IPS DF 19.7 (cell line): ENCODE data around the gene PCDHB10.

Experiments
- DNase-seq: peaks from one replicate; pipeline ENCODE4 v3.0.0-alpha.2; 2013; ENCODE audit warnings: low read depth, low spot score

PCDHB10 gene

DNA sequence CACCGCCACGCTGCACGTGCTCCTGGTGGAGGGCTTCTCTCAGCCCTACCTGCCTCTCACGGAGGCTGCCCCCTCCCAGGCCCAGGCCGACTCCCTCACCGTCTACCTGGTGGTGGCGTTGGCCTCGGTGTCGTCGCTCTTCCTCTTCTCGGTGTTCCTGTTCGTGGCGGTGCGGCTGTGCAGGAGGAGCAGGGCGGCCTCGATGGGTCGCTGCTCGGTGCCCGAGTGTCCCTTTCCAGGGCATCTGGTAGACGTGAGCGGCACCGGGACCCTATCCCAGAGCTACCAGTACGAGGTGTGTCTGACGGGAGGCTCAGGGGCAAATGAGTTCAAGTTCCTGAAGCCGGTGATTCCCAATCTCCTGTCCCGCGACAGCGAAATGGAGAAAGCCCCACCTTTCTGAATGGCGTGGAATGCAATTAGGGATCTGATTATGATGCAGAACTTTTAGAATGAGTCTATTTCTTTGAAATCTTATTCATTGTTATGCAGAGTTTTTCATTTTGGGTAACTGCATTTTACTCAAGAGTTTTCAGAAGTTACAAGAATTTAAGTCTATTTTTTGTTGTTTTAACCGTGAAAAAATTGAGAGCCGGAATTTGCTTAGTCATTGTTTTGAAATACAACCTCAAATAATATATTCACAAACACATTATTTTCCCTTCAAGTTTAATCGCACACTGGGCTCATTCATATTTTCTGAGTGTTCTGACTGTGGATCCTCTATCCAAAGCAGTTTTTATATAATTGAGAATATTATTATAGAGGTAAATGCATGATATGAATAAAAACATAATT, 44.6 kb downstream of the PCDHB10 start:
- no peak for DNase-seq

DNA sequence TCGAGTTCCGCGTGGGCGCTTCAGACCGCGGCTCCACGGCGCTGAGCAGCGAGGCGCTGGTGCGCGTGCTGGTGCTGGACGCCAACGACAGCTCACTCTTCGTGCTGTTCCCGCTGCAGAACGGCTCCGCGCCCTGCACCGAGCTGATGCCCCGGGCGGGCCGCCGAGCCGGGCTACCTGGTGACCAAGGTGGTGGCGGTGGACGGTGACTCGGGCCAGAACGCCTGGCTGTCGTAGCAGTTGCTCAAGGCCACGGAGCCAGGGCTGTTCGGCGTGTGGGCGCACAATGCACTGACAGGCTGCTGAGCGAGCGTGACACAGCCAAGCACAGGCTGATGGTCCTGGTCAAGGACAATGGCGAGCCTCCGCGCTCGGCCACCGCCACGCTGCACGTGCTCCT, 49.3 kb downstream of the PCDHB10 start:
- DNase-seq, result no peak
